ENCODE measurements around the gene DARS1.

The DARS1 gene

DNA sequence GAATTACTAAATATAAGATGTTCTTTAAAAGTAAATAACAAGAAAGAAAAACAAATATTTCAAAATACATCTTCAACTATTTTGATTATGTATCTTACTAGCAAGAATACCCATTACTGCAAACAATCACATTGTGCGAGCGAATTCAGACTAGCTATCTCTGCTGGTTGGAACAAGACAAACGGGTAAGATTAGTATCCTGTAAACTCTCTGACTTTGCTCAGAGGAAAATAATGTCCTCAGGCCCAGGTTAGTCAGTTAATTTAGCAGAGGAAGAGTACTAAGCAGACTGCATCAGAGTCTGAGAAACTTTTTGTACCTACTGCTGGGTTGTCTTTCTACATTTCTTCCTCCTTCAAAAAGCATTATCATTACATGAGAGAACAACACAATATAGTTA, 58.8 kb downstream of the DARS1 start:
- no peak for TF ChIP-seq CTCF (IDR thresholded peaks at IDR 0.05; ENCODE audit: low read depth, low read length)
- no peak overlapping the region for H3K4me3 ChIP-seq (ENCODE audit: low read depth, low read length)
- no peak for DNase-seq (ENCODE audit: low read depth, low spot score)
- in situ Hi-C loops (cut with HindIII; ENCODE audit: low sequenced_read_pairs), result no loop called here

DNA sequence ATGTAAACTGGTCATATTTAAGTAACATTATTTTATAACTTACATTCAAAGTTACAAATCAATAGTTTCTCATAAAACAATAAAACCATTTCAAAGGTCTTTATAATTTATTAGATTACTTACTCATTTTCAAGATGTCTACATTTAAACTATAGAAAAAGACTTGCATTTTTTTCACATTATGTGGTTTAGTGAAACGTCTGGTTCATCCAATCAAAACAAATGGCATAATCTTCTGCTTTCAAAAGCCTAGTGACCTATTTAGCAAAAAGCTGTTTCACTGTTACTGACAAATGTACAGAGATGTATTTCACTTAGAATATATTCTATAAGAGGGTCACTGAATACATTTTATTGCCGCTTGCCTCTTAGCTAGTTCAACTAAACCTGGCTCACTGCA, 59.9 kb downstream of the DARS1 start:
- H3K4me3 ChIP-seq (ENCODE audit: low read depth, low read length), result no peak overlapping the region
- DNase-seq (ENCODE audit: low read depth, low spot score), result peak; percentile 51
- TF ChIP-seq CTCF (IDR thresholded peaks at IDR 0.05; ENCODE audit: low read depth, low read length), result no peak
- in situ Hi-C loops (cut with HindIII; ENCODE audit: low sequenced_read_pairs), result no loop called here

GRCh38 chr2:135916207-135916606, 69.2 kb downstream of the DARS1 start:
- no peak for TF ChIP-seq CTCF (IDR thresholded peaks at IDR 0.05; ENCODE audit: low read depth, low read length)
- peak; percentile 60 for DNase-seq (ENCODE audit: low read depth, low spot score)
- H3K4me3 ChIP-seq (ENCODE audit: low read depth, low read length), result no peak overlapping the region
- in situ Hi-C loops (cut with HindIII; ENCODE audit: low sequenced_read_pairs), result no loop called here

GRCh38 chr2:135914485-135914884, 70.9 kb downstream of the DARS1 start:
- in situ Hi-C loops (cut with HindIII; ENCODE audit: low sequenced_read_pairs), result no loop called here
- no peak for DNase-seq (ENCODE audit: low read depth, low spot score)
- TF ChIP-seq CTCF (IDR thresholded peaks at IDR 0.05; ENCODE audit: low read depth, low read length), result no peak
- H3K4me3 ChIP-seq (ENCODE audit: low read depth, low read length), result no peak overlapping the region

DNA sequence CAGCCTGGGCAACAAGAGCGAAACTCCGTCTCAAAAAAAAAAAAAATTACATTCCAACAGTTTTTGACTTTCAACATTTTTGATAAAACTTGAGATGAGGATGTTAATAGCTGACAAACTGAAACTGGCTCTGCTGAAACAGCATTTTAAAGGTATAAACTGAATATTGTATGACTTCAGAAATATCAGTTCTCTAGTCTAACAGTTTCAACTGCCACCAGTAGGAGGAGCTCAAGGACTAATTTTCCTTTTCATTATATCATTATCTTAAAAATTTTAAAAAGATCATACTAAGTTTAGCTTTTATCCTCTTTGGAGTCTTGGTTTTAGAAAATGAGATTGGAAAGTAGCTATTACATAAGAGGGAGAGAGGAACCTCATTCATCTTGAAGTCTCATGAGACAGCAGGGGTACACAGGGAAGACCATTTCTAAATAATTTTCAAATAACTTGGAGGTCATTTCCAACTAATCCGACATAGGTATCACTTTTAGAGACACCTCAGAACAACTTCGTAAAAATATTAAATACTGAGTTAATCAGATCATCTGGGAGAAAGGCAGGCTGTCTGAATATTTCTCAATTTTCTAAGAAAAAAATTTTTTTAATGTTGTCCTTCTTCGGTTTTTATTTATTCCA, 71.6 kb downstream of the DARS1 start:
- peak; percentile 59 for DNase-seq (ENCODE audit: low read depth, low spot score)
- TF ChIP-seq CTCF (IDR thresholded peaks at IDR 0.05; ENCODE audit: low read depth, low read length), result peak; percentile 61
- H3K4me3 ChIP-seq (ENCODE audit: low read depth, low read length), result no peak overlapping the region
- in situ Hi-C loops (cut with HindIII; ENCODE audit: low sequenced_read_pairs), result no loop called here

DNA sequence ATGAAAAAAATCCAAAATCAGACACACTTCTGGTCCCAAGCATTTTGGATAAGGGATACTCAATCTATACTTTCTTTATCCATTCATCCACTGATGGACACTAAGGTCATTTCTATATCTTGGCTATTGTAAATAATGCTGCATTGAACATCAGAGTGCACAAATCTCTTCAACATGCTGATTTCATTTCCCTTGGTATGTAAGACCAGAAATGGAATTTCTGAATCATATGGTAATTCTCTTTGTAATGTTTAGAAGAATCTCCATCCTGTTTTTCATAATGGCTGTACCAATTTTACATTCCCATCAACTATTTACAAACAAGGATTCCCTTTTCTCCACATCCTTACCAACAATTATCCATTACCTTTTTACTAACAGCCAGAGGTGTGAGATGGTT, 75.5 kb downstream of the DARS1 start:
- in situ Hi-C loops (cut with HindIII; ENCODE audit: low sequenced_read_pairs), result no loop called here
- no peak for TF ChIP-seq CTCF (IDR thresholded peaks at IDR 0.05; ENCODE audit: low read depth, low read length)
- no peak overlapping the region for H3K4me3 ChIP-seq (ENCODE audit: low read depth, low read length)
- DNase-seq (ENCODE audit: low read depth, low spot score), result no peak

DNA sequence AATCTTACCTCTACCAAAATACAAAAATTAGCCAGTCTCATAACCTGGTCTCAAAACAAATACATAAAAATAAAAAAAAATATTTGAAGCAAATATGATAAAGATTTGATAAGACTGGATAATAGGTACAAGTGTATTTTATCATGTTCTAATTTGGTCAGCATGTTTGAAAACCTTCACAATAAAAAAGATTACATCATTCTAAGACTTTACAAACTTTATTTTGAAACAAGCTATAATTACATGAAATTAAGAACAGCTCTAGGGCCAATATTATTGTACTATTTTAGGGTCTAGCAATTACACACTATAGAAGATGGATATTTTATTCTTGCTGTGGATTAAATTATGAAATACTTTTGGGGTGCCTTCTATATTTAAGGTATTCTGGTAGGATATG, 79.7 kb downstream of the DARS1 start:
- no peak overlapping the region for H3K4me3 ChIP-seq (ENCODE audit: low read depth, low read length)
- no peak for DNase-seq (ENCODE audit: low read depth, low spot score)
- in situ Hi-C loops (cut with HindIII; ENCODE audit: low sequenced_read_pairs), result no loop called here
- no peak for TF ChIP-seq CTCF (IDR thresholded peaks at IDR 0.05; ENCODE audit: low read depth, low read length)
